Measurements from ENCODE around the gene GRAMD4. TPM values are rescaled to one million over a fixed set of nuclear protein-coding genes. Genes with fewer than 3 reads are reported as not detected.

Gene GRAMD4
- total RNA-seq, 4 donors from 2014 or later, result 5.6 to 37.0 (median 15.2) TPM

DNA sequence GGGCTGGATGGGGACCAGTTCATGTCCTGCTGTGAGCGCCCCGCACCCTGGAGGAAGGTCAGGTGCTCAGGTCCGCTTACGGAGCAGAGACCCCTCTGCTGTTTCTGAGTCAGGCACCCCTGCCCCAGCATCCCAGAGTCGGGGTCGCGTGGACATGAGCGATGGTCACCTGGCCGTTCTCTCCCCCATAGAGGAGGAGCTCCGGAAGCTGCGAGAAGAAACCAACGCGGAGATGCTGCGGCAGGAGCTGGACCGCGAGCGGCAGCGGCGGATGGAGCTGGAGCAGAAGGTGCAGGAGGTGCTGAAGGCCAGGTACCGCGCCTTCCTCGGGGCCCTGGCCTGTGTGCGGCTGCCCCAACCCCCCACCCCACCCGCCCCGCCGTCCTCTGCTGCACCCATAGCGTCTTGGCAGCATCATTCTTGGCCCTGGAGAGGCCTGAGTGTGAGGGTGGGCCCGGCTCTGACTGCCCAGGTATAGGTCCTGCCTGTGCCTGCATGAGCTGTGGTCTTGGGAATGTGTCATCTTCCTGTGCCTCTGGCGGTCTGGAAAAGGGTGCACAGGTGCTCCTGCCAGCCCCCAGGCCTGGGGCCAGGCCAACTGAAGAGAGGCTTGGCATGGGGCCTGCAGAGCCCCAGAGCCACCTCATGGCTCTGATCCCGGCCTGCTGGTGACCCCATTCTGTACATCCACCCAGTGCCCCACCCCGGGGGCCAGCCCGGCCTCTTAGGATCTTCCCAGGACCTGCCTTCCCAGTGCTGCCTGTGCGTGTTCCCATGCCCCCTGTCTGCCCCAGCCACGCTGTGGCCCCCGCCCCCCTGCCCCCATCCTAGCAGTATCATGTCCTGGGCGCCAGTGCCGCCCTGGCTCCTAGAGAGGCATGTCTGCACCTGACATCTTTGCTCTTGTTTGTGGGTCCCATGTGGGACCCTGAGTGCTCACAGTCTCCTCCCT lies 38.1 kb downstream of the GRAMD4 start:
- TF ChIP-seq POLR2A (IDR thresholded peaks at IDR 0.05) (no peak), CTCF (IDR thresholded peaks at IDR 0.05) (no peak)
- H3K27me3 ChIP-seq, result no peaks in the 10 kb centered on the region
- H3K4me1 ChIP-seq, result no peaks in the 10 kb centered on the region
- intact Hi-C loops (cut with DNase I; ENCODE audit: low total_unique reads), result no loop called here
- no peak overlapping the region for H3K4me3 ChIP-seq
- H3K27ac ChIP-seq, result no peak overlapping the region
- no peaks in the 10 kb centered on the region for H3K9me3 ChIP-seq
- H3K36me3 ChIP-seq, result no peaks in the 10 kb centered on the region
- DNase-seq, result no peak

DNA sequence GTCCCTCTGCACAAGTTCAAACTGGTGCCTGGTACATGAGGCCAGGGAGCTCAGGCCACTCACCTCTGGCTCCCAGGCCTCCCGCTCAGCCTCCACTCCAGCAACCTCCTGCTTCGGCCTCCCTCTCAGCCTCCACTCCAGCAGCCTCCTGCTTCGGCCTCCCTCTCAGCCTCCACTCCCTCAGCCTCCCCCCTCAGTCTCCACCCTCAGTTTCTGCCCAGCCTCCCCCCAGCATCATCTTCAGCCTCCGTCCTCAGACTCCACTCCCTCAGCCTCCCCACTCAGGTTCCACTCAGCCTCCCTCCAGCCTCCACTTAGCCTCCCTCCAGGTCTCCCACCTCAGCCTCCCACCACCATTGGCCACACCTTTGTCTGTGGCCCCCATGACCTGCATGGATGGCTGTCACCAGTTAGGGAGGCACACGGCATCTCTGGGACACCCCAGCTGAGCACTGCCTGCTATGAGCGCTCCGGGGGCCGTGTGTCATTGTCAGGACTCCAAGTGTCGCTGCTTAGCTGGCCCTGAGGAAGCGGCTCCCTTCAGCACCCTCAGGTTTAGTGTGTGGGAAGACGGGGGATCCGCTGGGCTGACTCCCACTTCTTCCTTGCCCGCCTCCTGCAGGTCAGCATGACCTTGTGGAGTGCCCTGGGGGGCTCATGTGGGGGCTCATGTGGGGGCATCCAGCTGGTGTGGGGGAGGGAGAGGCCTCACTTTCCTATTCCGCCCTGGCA lies 39.0 kb downstream of the GRAMD4 start:
- Histone ChIP-seq H3K27me3 (no peaks in the 10 kb centered on the region), H3K9me3 (no peaks in the 10 kb centered on the region), H3K36me3 (no peaks in the 10 kb centered on the region), H3K4me3 (no peak overlapping the region), H3K27ac (no peak overlapping the region), H3K4me1 (no peaks in the 10 kb centered on the region)
- no peak for DNase-seq
- intact Hi-C loops (cut with DNase I; ENCODE audit: low total_unique reads), result no loop called here
- TF ChIP-seq POLR2A (IDR thresholded peaks at IDR 0.05) (no peak), CTCF (IDR thresholded peaks at IDR 0.05) (no peak)

- Histone ChIP-seq H3K27me3 (no peaks in the 10 kb centered on the region), H3K4me3 (no peak overlapping the region), H3K36me3 (no peaks in the 10 kb centered on the region), H3K4me1 (no peaks in the 10 kb centered on the region), H3K9me3 (no peaks in the 10 kb centered on the region), H3K27ac (no peak overlapping the region)
- TF ChIP-seq CTCF (IDR thresholded peaks at IDR 0.05) (no peak), POLR2A (IDR thresholded peaks at IDR 0.05) (no peak)
- DNase-seq, result no peak
- intact Hi-C loops (cut with DNase I; ENCODE audit: low total_unique reads), result no loop called here
Observed at GRCh38 chr22:46659791-46660186, 39.6 kb downstream of the GRAMD4 start.

GRCh38 chr22:46660604-46661201 lies 40.5 kb downstream of the GRAMD4 start:
- no peaks in the 10 kb centered on the region for H3K36me3 ChIP-seq
- no peak for TF ChIP-seq CTCF (IDR thresholded peaks at IDR 0.05)
- no peak for TF ChIP-seq POLR2A (IDR thresholded peaks at IDR 0.05)

More at GRCh38 chr22:46660604-46661201, 40.5 kb downstream of the GRAMD4 start:
- no peak overlapping the region for H3K27ac ChIP-seq
- no peaks in the 10 kb centered on the region for H3K9me3 ChIP-seq
- no peak overlapping the region for H3K4me3 ChIP-seq
- intact Hi-C loops (cut with DNase I; ENCODE audit: low total_unique reads), result no loop called here
- H3K27me3 ChIP-seq, result no peaks in the 10 kb centered on the region
- DNase-seq, result no peak
- H3K4me1 ChIP-seq, result no peaks in the 10 kb centered on the region

Data from uterus (tissue), 4 donors.